Measurements from ENCODE around the gene GINS2.
A peak's percentile ranks its signal among the peaks of the same experiment; 100 is the strongest.

GRCh38 chr16:85704900-85705846 is 16.4 kb upstream of the GINS2 start:
- TF ChIP-seq, protein P1, sequence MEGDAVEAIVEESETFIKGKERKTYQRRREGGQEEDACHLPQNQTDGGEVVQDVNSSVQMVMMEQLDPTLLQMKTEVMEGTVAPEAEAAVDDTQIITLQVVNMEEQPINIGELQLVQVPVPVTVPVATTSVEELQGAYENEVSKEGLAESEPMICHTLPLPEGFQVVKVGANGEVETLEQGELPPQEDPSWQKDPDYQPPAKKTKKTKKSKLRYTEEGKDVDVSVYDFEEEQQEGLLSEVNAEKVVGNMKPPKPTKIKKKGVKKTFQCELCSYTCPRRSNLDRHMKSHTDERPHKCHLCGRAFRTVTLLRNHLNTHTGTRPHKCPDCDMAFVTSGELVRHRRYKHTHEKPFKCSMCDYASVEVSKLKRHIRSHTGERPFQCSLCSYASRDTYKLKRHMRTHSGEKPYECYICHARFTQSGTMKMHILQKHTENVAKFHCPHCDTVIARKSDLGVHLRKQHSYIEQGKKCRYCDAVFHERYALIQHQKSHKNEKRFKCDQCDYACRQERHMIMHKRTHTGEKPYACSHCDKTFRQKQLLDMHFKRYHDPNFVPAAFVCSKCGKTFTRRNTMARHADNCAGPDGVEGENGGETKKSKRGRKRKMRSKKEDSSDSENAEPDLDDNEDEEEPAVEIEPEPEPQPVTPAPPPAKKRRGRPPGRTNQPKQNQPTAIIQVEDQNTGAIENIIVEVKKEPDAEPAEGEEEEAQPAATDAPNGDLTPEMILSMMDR (IDR thresholded peaks at IDR 0.05; ENCODE audit: low read length): peak; percentile 6; the same call in 1 of the 2 replicates
- TF ChIP-seq EZH2 (IDR thresholded peaks at IDR 0.05; ENCODE audit: borderline replicate concordance, low read length): no peak

Measured in OCI-LY1 (cell line).